ENCODE data around the gene LIPG.
"Not testable (repeated sequence)": the region's sequence is repeated elsewhere in the genome, so short reads cannot be mapped to it uniquely, and the experiment has no call there.

Gene LIPG

GRCh38 chr18:49546719-49547273 lies 15.1 kb upstream of the LIPG start:
- no peak for DNase-seq

DNA sequence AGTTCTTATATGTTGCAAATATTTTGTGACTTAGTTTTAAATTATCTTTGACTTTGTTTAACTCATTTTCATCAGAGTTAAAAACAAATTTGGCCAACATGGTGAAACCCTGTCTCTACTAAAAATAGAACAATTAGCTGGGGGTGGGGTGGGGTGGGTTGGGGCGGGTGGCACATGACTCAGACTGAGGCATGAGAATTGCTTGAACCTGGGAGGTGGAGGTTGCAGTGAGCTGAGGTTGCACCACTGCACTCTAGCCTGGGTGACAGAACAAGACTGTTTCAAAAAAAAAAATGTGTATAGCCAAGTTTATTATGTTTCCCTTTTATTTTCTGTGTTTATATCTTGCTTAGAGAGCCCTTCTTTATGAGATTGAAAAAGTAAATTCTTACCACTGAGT lies 14.2 kb upstream of the LIPG start:
- no peak for DNase-seq

- no peak for DNase-seq
Observed at GRCh38 chr18:49548229-49548636, 13.6 kb upstream of the LIPG start.

GRCh38 chr18:49550621-49551339 lies 11.1 kb upstream of the LIPG start:
- DNase-seq, result no peak

GRCh38 chr18:49553003-49553402 lies 8.9 kb upstream of the LIPG start:
- no peak for DNase-seq

- DNase-seq, result no peak
Observed at GRCh38 chr18:49555641-49556040, 6.2 kb upstream of the LIPG start.

- DNase-seq, result no peak
Observed at GRCh38 chr18:49558356-49558755, 3.5 kb upstream of the LIPG start.

GRCh38 chr18:49559326-49559931 lies 2.4 kb upstream of the LIPG start:
- not testable (repeated sequence) for DNase-seq

DNA sequence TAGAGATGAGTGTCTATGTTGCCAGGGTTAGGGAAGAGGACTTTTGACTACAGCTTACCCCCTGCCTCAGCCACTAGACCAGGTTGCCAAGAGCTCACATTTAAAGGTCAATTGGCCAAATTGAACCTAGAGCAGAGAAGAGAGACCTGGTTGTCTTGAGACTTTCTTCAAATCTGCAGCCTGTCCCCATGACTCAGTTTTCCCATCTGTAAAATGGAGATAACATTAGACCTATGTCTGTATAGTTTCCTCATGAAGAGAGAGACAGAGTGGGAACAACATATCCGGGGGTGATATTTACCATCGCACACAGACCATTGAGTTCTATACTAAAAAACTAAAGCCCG lies 1.6 kb upstream of the LIPG start:
- no peak for DNase-seq

DNA sequence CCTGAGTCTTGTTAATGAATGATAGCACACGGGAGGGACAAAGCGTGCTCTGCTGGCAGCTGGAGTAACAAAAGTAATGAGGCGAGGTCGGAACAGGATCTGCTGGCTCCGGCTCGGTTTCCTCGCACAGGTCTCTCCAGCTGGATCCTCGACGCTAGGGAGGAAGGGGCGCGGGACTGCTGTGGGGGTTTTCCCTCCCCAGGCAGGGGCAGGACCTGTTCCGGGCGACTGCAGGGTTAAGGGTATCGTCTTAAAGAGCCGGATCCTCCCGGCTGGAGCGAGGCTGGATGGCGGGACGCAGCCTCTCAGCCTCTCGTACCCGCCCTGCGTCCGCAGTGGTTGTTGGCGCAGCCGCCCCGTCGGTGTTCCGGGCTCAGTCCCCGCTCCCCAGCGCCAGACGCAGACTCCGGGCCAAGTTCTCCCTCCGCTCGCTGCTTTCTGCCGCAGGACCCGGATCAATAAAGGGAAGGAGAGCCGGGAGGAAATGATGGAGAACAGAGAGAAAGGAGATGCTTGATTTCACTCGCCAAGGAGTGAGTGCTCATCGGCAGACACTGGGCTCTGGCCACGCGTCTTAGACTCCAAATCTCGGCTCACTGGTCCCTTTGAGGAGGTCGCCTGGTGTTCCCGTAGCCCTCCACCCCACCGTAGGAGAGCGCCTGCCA lies 1.1 kb upstream of the LIPG start:
- DNase-seq, result no peak

GRCh38 chr18:49562481-49563129 lies 748 bp downstream of the LIPG start:
- no peak for DNase-seq

- DNase-seq, result no peak
Observed at GRCh38 chr18:49563130-49563540, 1.3 kb downstream of the LIPG start.

DNA sequence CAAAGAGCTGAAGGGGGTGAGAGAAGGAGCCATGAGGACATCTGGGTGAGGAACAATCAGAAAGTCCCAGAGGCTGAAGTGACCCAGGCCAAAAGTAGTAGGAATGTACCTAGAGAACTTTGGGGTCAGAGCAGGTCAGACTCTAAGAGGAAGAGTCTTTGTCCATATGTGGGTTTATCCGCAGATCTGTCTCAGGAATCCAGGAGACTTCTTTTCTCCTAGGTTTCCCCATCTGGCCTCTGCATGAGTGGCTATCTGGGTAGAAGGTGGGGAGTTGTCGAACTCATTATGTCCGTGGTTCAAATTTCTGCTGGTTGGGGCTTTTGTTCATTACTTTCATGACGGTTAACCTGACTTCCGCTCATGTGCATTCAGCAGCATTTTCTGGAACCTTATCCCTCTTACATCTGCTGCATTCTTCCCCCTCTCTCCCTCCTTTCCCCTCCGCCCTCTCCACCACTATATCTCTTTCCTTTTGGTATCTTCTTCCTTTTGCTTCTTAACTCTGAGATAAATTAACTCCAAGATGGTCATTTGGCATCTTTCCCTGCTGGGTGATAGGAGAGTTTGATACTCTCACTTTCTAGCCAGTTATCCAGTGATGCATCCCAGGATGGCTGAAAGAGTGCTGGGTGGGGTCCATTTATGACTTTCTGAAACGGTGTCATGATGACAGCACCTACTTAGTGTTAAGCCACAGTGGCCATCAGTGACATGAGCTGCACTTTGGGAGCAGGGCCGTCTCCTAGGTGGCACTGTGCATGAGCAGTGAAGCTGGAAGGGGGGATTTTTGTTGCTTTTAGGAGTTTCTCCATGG lies 2.1 kb downstream of the LIPG start:
- DNase-seq, result no peak

DNA sequence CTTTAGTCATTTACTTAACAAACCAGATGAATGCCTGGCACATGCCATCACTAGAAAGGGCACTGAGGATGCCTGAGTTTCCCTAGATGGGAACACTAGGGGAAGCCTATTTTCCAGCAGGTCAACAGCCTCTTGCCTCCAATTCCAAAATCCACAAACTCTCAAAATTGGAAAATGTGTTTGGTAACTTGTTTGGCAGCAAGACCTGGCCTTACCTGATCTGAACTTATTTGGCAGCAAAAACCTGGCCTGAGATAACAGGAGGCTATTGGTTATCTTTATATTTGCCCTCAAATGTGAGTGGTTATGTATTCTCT lies 2.6 kb downstream of the LIPG start:
- DNase-seq, result no peak

GRCh38 chr18:49565101-49565500 lies 3.2 kb downstream of the LIPG start:
- no peak for DNase-seq

- no peak for DNase-seq
Observed at GRCh38 chr18:49565612-49566011, 3.8 kb downstream of the LIPG start.

GRCh38 chr18:49566217-49566770 lies 4.4 kb downstream of the LIPG start:
- no peak for DNase-seq

GRCh38 chr18:49566985-49567384 lies 5.1 kb downstream of the LIPG start:
- DNase-seq, result no peak

DNA sequence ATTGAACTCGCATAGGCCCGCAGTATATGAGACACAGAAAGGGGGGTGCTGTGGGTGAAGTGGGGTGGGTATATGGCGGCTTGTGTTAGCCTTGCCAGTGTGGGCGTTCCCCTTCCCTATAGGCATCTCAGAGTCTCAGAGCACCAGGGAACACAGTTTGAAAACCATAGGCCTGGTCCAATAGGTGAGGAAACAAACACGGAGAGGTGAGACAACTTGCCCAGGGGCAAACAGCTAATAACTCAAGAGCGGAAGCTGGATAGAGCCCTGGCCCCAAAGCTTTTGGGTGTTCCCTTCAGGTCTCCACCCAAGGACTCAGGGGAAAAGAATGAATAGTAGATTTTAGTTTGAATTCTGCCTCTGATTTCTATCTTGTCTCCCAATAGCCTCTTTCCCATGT lies 7.9 kb downstream of the LIPG start:
- no peak for DNase-seq

DNA sequence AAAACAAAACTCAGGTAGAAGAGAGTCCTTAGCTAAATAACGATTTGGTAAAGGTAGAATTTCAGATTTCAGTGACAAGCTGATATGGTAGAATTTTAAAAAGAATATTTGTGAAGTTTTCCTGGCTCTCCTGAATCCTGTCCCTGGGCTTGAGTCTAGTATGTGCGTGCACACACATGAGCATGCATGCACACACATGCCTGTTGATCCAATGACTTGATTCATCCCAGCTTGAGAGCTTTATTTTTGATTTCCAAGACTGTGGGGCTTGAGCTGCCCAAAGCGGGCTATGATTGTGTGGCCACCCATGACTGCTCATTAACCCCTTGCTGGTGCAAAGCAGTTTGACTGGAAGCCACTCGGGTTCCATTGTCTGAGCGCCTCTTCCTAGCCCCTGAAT lies 9.0 kb downstream of the LIPG start:
- no peak for DNase-seq

DNA sequence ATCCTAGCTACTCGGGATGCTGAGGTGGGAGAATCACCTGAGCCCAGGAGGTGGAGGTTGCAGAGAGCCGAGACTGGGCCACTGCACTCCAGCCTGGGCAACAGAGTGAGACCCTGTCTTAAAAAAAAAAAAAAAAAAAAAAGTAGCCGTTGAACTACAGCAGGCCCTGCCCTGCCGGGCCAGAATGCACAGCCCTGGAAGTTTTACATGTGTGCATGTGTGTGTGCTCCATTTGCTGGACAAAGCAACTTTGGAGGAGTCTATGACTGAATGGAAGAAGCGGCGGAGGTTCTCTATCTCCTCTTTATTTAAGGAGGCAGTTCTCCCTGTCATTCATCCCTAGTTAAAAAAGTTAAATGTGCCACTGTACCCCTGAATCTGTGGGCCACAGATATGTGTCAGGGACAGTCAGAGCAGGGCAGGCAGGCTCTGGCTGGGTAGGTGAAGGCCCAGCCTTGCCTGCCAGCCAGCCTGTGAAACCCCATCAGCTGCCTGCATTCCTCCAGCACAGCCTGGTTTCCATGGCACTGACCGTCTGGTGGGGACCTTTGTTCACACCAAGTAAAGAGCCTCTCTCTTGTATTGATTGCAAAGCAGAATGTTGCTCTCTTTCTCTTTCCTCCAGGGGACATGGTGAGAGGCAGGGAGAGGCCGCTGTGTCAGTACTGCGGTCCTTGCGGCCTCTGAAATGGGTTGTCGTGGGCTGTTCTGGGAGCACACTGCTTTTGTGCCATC lies 10.9 kb downstream of the LIPG start:
- no peak for DNase-seq

GRCh38 chr18:49573835-49574234 lies 12.0 kb downstream of the LIPG start:
- no peak for DNase-seq

Measured in GDM1 (cell line).